GM18951 (cell line): ENCODE data around the gene TRMT1L.

Experiments
- POLR2A ChIP-seq: IDR thresholded peaks from 4 replicates; pipeline ENCODE4 v1.6.1; 2011; ENCODE audit warnings: mild to moderate bottlenecking; ENCODE audit not compliant: insufficient read length, insufficient read depth; ENCODE audit errors: extremely low read depth
- in situ Hi-C: fragments of 300-500 bp; cut with MboI; formaldehyde crosslinking; loops from one replicate; pipeline ENCODE4 v1.12.0; 2022; ENCODE audit warnings: low sequenced_read_pairs, mixed read lengths, inconsistent platforms; ENCODE audit not compliant: unreplicated experiment

TRMT1L gene

GRCh38 chr1:185087746-185088145 is 69.0 kb downstream of the TRMT1L start:
- in situ Hi-C loops, result no loop called here
- TF ChIP-seq POLR2A, result no peak

- in situ Hi-C loops, result no loop called here
- no peak for TF ChIP-seq POLR2A
These were observed 69.7 kb downstream of the TRMT1L start for GRCh38 chr1:185087101-185087500.

GRCh38 chr1:185083818-185084217 is 72.9 kb downstream of the TRMT1L start:
- in situ Hi-C loops, result no loop called here

GRCh38 chr1:185080422-185080821 is 76.3 kb downstream of the TRMT1L start:
- in situ Hi-C loops, result no loop called here
- no peak for TF ChIP-seq POLR2A

More at GRCh38 chr1:185083818-185084217, 72.9 kb downstream of the TRMT1L start:
- TF ChIP-seq POLR2A, result no peak

GRCh38 chr1:185077374-185077773 is 79.4 kb downstream of the TRMT1L start:
- in situ Hi-C loops, result no loop called here
- no peak for TF ChIP-seq POLR2A

- in situ Hi-C loops, result no loop called here
- TF ChIP-seq POLR2A, result no peak
These were observed 81.3 kb downstream of the TRMT1L start for GRCh38 chr1:185075476-185075875.

- in situ Hi-C loops, result no loop called here
- no peak for TF ChIP-seq POLR2A
These were observed 82.4 kb downstream of the TRMT1L start for GRCh38 chr1:185074307-185074706.

GRCh38 chr1:185073725-185074124 is 83.0 kb downstream of the TRMT1L start:
- in situ Hi-C loops, result no loop called here
- no peak for TF ChIP-seq POLR2A

GRCh38 chr1:185070051-185070450 is 86.7 kb downstream of the TRMT1L start:
- no peak for TF ChIP-seq POLR2A
- in situ Hi-C loops, result no loop called here

GRCh38 chr1:185069202-185069772 is 87.5 kb downstream of the TRMT1L start:
- in situ Hi-C loops, result no loop called here
- TF ChIP-seq POLR2A, result no peak

GRCh38 chr1:185068341-185068740 is 88.4 kb downstream of the TRMT1L start:
- TF ChIP-seq POLR2A, result no peak
- in situ Hi-C loops, result no loop called here
